GM12878 (cell line): Measurements from ENCODE around the gene TXNRD3. TPM values are rescaled to one million over a fixed set of nuclear protein-coding genes. Genes with fewer than 3 reads are reported as not detected.

Source experiments
- ATAC-seq: fragments of 200-7000 bp; cut with Tn5 transposase; 3 replicates; pipeline ENCODE4 v1.9.1; 2020; ENCODE audit warnings: mild to moderate bottlenecking, moderate library complexity
- BruUV-seq: library from RNA; stranded (reverse); fragments of 400-500 nt; replicated peaks from 2 replicates; lab custom pipeline; 2021; lab: Mats Ljungman, UMichigan
- CTCF ChIA-PET: fragments of 300-600 bp; sonication (Branson Sonifier 250); formaldehyde crosslinking; extraction: SDS; loops from one replicate; lab custom pipeline; 2021; ENCODE audit warnings: inconsistent platforms; lab: Yijun Ruan, JAX
- POLR2A ChIA-PET: fragments of 350-600 bp; formaldehyde crosslinking; extraction: SDS; loops from one replicate; lab custom pipeline; 2021; ENCODE audit warnings: inconsistent platforms; lab: Charles Lee
- RAD21 ChIA-PET: fragments of 300-600 bp; sonication (Branson Sonifier 250); formaldehyde crosslinking; loops from one replicate; lab custom pipeline; 2023; ENCODE audit warnings: antibody characterized with exemption; ENCODE audit not compliant: unreplicated experiment; lab: Charles Lee
- SMC1A ChIA-PET: fragments of 300-600 bp; sonication (Branson Sonifier 250); formaldehyde crosslinking; loops from one replicate; lab custom pipeline; 2023; ENCODE audit not compliant: unreplicated experiment, uncharacterized antibody; lab: Charles Lee
- DNase-seq: peaks from one replicate; pipeline ENCODE4 v3.0.0-alpha.2; 2011; ENCODE audit warnings: low read depth, low spot score
- FAIRE-seq: peaks from 3 replicates; lab custom pipeline; 2011; peaks lifted over from hg19 to GRCh38; lab: Jason Lieb, UNC
- H2AFZ ChIP-seq: 2 replicates; pipeline ENCODE4 v1.6.0; 2011; ENCODE audit warnings: low read depth, low read length, control low read depth; ENCODE audit not compliant: control insufficient read depth
- H3K27ac ChIP-seq: 2 replicates; pipeline ENCODE4 v1.5.1; 2011; ENCODE audit warnings: control low read depth; ENCODE audit not compliant: control insufficient read depth, insufficient read depth
- H3K27me3 ChIP-seq, 2 experiments: replicated peaks in 1 of 2; 2 replicates each; pipeline versions ENCODE4 v1.6.0 to v1.6.1; 2011; ENCODE audit warnings: low read length in 1 of 2; ENCODE audit not compliant: control insufficient read depth in 2 of 2, insufficient read depth in 2 of 2
- H3K36me3 ChIP-seq, 2 experiments: 2 replicates each; pipeline ENCODE4 v1.5.1; 2011; ENCODE audit warnings: low read length in 1 of 2; ENCODE audit not compliant: control insufficient read depth in 2 of 2, insufficient read depth in 2 of 2
- H3K4me1 ChIP-seq: 2 replicates; pipeline ENCODE4 v1.6.1; 2011; ENCODE audit warnings: mild to moderate bottlenecking, low read length, moderate library complexity, mixed read lengths; ENCODE audit not compliant: control insufficient read depth, insufficient read depth
- H3K4me2 ChIP-seq: 2 replicates; pipeline ENCODE4 v1.6.0; 2011; ENCODE audit warnings: control low read depth; ENCODE audit not compliant: control insufficient read depth, insufficient read depth
- H3K4me3 ChIP-seq: fragments of 200-600 bp; sonication (generic); 2 replicates; pipeline ENCODE4 v1.5.1; 2016
- H3K79me2 ChIP-seq: 2 replicates; pipeline ENCODE4 v1.6.0; 2011; ENCODE audit warnings: low read length; ENCODE audit not compliant: control insufficient read depth, insufficient read depth
- H3K9ac ChIP-seq: 2 replicates; pipeline ENCODE4 v1.8.0; 2011; ENCODE audit warnings: low read length, control low read depth, mixed read lengths; ENCODE audit not compliant: control insufficient read depth, insufficient read depth
- H3K9me3 ChIP-seq: replicated peaks from 3 replicates; pipeline ENCODE4 v1.5.1; 2011; ENCODE audit warnings: mild to moderate bottlenecking, low read length; ENCODE audit not compliant: control insufficient read depth, insufficient read depth
- H4K20me1 ChIP-seq: 2 replicates; pipeline ENCODE4 v1.6.0; 2011; ENCODE audit not compliant: control insufficient read depth, insufficient read depth
- BACH1 ChIP-seq: fragments of 450-650 bp; IDR thresholded peaks from 2 replicates; pipeline ENCODE4 v1.6.1; 2017; ENCODE audit warnings: mild to moderate bottlenecking, borderline replicate concordance
- BMI1 ChIP-seq: fragments of 450-650 bp; IDR thresholded peaks from 2 replicates; pipeline ENCODE4 v1.6.1; 2016; ENCODE audit warnings: mild to moderate bottlenecking, moderate library complexity, borderline replicate concordance
- CHD2 ChIP-seq: IDR thresholded peaks from 2 replicates; pipeline ENCODE4 v1.6.1; 2011; ENCODE audit warnings: low read depth, low read length, improper control_type of control experiment, borderline replicate concordance
- ESRRA ChIP-seq: IDR thresholded peaks from 2 replicates; pipeline ENCODE4 v1.6.1; 2012; ENCODE audit warnings: mild to moderate bottlenecking, low read length, improper control_type of control experiment
- JUND ChIP-seq: IDR thresholded peaks from 2 replicates; pipeline ENCODE4 v1.6.1; 2012; ENCODE audit warnings: low read depth, mild to moderate bottlenecking, low read length, improper control_type of control experiment, moderate library complexity
- MAX ChIP-seq: IDR thresholded peaks from 2 replicates; pipeline ENCODE4 v1.6.1; 2012; ENCODE audit warnings: low read depth, low read length, improper control_type of control experiment
- NFYA ChIP-seq: IDR thresholded peaks from 2 replicates; pipeline ENCODE4 v1.6.1; 2011; ENCODE audit warnings: low read depth, mild to moderate bottlenecking, low read length, improper control_type of control experiment, borderline replicate concordance
- NR2C2 ChIP-seq: IDR thresholded peaks from 2 replicates; pipeline ENCODE4 v1.6.1; 2011; ENCODE audit warnings: borderline replicate concordance, low read depth; ENCODE audit not compliant: control insufficient read depth, insufficient read length
- SPI1 ChIP-seq: IDR thresholded peaks from 2 replicates; pipeline ENCODE4 v1.6.1; 2011; ENCODE audit warnings: low read depth, mild to moderate bottlenecking, low read length, moderate library complexity, borderline replicate concordance; ENCODE audit not compliant: insufficient read depth
- SUPT20H ChIP-seq: IDR thresholded peaks from 2 replicates; pipeline ENCODE4 v1.6.1; 2011; ENCODE audit warnings: low read depth, mild to moderate bottlenecking, low read length, moderate library complexity, borderline replicate concordance; ENCODE audit not compliant: control insufficient read depth
- ZNF207 ChIP-seq: fragments of 450-650 bp; IDR thresholded peaks from 2 replicates; pipeline ENCODE4 v1.6.1; 2014; ENCODE audit warnings: antibody characterized with exemption, mild to moderate bottlenecking, borderline replicate concordance
- WGBS: methylation state at CpG from one replicate; pipeline ENCODE4 v1.1.6; 2016; ENCODE audit warnings: low lambda C conversion rate; ENCODE audit not compliant: insufficient replicate concordance, insufficient coverage; ENCODE audit errors: missing lambda C conversion rate; 5-methylcytosine and 5-hydroxymethylcytosine counted together
- in situ Hi-C: fragments of 300-500 bp; cut with MboI; formaldehyde crosslinking; loops from 9 replicates; pipeline ENCODE4 v1.14.3; 2018; ENCODE audit warnings: mixed read lengths
- intact Hi-C: fragments of 100-400 bp; cut with micrococcal nuclease; formaldehyde crosslinking; loops from one replicate; pipeline ENCODE4 v1.14.2; 2022; ENCODE audit not compliant: unreplicated experiment
- polyA plus RNA-seq, 11 experiments: library from polyadenylated mRNA; depleted of rRNA in 4 of 11; unstranded in 6 of 11; stranded (reverse) in 5 of 11; fragments of >200 nt; fragmentation: Nextera tagmentation in 4 of 11; fragmentation: Illumina TruSeq in 1 of 11; extraction: Ambion mirVana in 4 of 11; extraction: Trizol in 1 of 11; gene quantifications; 1 replicate in 1 of 11; 2 replicates in 10 of 11; pipeline versions ENCODE4 v1.2.1 to v1.2.3, GENCODE V29; 2011 to 2016; ENCODE audit warnings: inconsistent platforms in 2 of 11, missing spikeins in 2 of 11, low read depth in 1 of 11
- total RNA-seq, 4 experiments: library from RNA; depleted of rRNA in 3 of 4; stranded (reverse); fragments of >200 nt in 3 of 4; fragmentation: Illumina TruSeq in 1 of 4; extraction: Trizol in 1 of 4; gene quantifications; 2 replicates each; pipeline versions ENCODE4 v1.2.1 to v1.2.3, GENCODE V29; 2013 to 2021
- TF ChIP-seq, protein P1 (sequence below): IDR thresholded peaks from 2 replicates; pipeline ENCODE4 v1.6.1; 2011; ENCODE audit warnings: mild to moderate bottlenecking, low read depth, low read length, moderate library complexity; ENCODE audit not compliant: insufficient replicate concordance

The TXNRD3 gene
- total and polyA plus RNA-seq, 10 of the 15 experiments (the other 5 are each of a cell fraction or from before 2014, with no cell fraction given): not detected

- H3K4me3 ChIP-seq: no peak overlapping the region
- no TSS peak for BruUV-seq
- no peak overlapping the region for H3K9ac ChIP-seq
- RAD21 ChIA-PET: no interaction called here
- no peaks in the 10 kb centered on the region for H3K79me2 ChIP-seq
- CTCF ChIA-PET: interaction anchor here (1.0 kb wide), 1 partner anchor 104 kb away, joined by 3 read pairs; no protein-coding TSS in a partner anchor
- WGBS: 60% methylated on average over 11 of the region's 11 CpGs
- TF ChIP-seq NFYA: no peak
- no peak for TF ChIP-seq CHD2
- TF ChIP-seq ESRRA: no peak
- no peak for TF ChIP-seq SPI1
- no peak for TF ChIP-seq NR2C2
- TF ChIP-seq BACH1: peak; percentile 88; the same call in 1 of the 2 replicates
- TF ChIP-seq, all 136 proteins: peak for 1
- ChIA-PET POLR2A (no interaction called here), SMC1A (interaction anchor here (0.6 kb wide), 1 partner anchor 9 kb away, joined by 3 read pairs; no protein-coding TSS in a partner anchor)
- H3K27me3 ChIP-seq: peaks cover 2 to 3% of the 10 kb centered on the region in 2 experiments; a peak in 1 of 4 replicates
- intact Hi-C loops: no loop called here
- H3K36me3 ChIP-seq: no peaks in the 10 kb centered on the region
- ATAC-seq (peak; percentile 68), FAIRE-seq (no peak), DNase-seq (no peak)
- no peak overlapping the region for H3K27ac ChIP-seq
- no peaks in the 10 kb centered on the region for H4K20me1 ChIP-seq
- no peak overlapping the region for H2AFZ ChIP-seq
- no peaks in the 10 kb centered on the region for H3K9me3 ChIP-seq
- no peaks in the 10 kb centered on the region for H3K4me1 ChIP-seq
- in situ Hi-C loops: no loop called here
- no peak overlapping the region for H3K4me2 ChIP-seq
Observed at GRCh38 chr3:126607214-126607908, 47.6 kb downstream of the TXNRD3 start.

- SMC1A ChIA-PET: interaction anchor here (0.9 kb wide), 1 partner anchor 9 kb away, joined by 4 read pairs; no protein-coding TSS in a partner anchor
- TF ChIP-seq MAX (no peak), SUPT20H (no peak), BMI1 (no peak), JUND (no peak), ZNF207 (no peak)
- TF ChIP-seq, protein P1, sequence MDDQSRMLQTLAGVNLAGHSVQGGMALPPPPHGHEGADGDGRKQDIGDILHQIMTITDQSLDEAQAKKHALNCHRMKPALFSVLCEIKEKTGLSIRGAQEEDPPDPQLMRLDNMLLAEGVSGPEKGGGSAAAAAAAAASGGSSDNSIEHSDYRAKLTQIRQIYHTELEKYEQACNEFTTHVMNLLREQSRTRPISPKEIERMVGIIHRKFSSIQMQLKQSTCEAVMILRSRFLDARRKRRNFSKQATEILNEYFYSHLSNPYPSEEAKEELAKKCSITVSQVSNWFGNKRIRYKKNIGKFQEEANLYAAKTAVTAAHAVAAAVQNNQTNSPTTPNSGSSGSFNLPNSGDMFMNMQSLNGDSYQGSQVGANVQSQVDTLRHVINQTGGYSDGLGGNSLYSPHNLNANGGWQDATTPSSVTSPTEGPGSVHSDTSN: no peak
Observed at GRCh38 chr3:126606001-126606400, 48.9 kb downstream of the TXNRD3 start.

More at GRCh38 chr3:126606001-126606400, 48.9 kb downstream of the TXNRD3 start:
- 0% methylated on average over 3 of the region's 3 CpGs for WGBS
- no peak overlapping the region for H2AFZ ChIP-seq
- H3K27ac ChIP-seq: no peak overlapping the region
- POLR2A ChIA-PET: no interaction called here
- H3K36me3 ChIP-seq: no peaks in the 10 kb centered on the region
- CTCF ChIA-PET: interaction anchor here (0.9 kb wide), 1 partner anchor 147 kb away, joined by 4 read pairs; no protein-coding TSS in a partner anchor
- no peaks in the 10 kb centered on the region for H3K79me2 ChIP-seq
- H3K4me1 ChIP-seq: no peaks in the 10 kb centered on the region
- intact Hi-C loops (no loop called here), in situ Hi-C loops (no loop called here)
- BruUV-seq: no TSS peak
- DNase-seq (no peak), FAIRE-seq (no peak), ATAC-seq (no peak)
- H3K9me3 ChIP-seq: no peaks in the 10 kb centered on the region
- no peak overlapping the region for H3K4me3 ChIP-seq
- no peak overlapping the region for H3K4me2 ChIP-seq
- no peaks in the 10 kb centered on the region for H4K20me1 ChIP-seq
- RAD21 ChIA-PET: no interaction called here
- 0 out of 4 replicates have a peak, but pooled peaks cover 2 to 3% of the 10 kb centered on the region in 2 experiments for H3K27me3 ChIP-seq
- H3K9ac ChIP-seq: no peak overlapping the region
